Adrenal gland (tissue), 12 donors: Measurements from ENCODE around the gene CD34. TPM values are rescaled to one million over a fixed set of nuclear protein-coding genes. Genes with fewer than 3 reads are reported as not detected.

Experiments
- DNase-seq, 7 donors: peaks; one replicate each; pipeline ENCODE4 v3.0.0-alpha.2; 2019 to 2020
- H3K27ac ChIP-seq, 5 donors: fragments of 200-600 bp; sonication (generic) in 4 of 5; 1 replicate in 3 of 5; 2 replicates in 2 of 5; pipeline versions ENCODE4 v1.5.1 to v1.8.0; 2016 to 2020; ENCODE audit warnings: mild to moderate bottlenecking in 1 of 5
- H3K27me3 ChIP-seq: fragments of 200-600 bp; 2 replicates; pipeline ENCODE4 v1.8.0; 2021
- H3K36me3 ChIP-seq, 2 donors: fragments of 200-600 bp; replicated peaks in 1 of 2; 1 replicate in 1 of 2; 2 replicates in 1 of 2; pipeline versions ENCODE4 v1.5.1 to v1.8.0; 2018 to 2022
- H3K4me1 ChIP-seq, 2 donors: fragments of 200-600 bp; replicated peaks in 1 of 2; 1 replicate in 1 of 2; 2 replicates in 1 of 2; pipeline versions ENCODE4 v1.5.1 to v1.8.0; 2018 to 2021
- H3K4me3 ChIP-seq, 4 donors: fragments of 200-600 bp; sonication (generic) in 3 of 4; one replicate each; pipeline ENCODE4 v1.5.1; 2016 to 2018
- H3K9me3 ChIP-seq, 3 donors: fragments of 200-600 bp; sonication (generic) in 1 of 3; replicated peaks in 1 of 3; 1 replicate in 2 of 3; 2 replicates in 1 of 3; pipeline versions ENCODE4 v1.5.1 to v1.8.0; 2016 to 2021
- CTCF ChIP-seq, 6 experiments: fragments of 450-650 bp in 4 of 6; fragments of 200-600 bp in 2 of 6; sonication (generic) in 1 of 6; IDR thresholded peaks; 1 replicate in 5 of 6; 2 replicates in 1 of 6; pipeline versions ENCODE4 v1.5.1 to v1.8.0; 2016 to 2021; ENCODE audit warnings: antibody characterized with exemption in 6 of 6, mild to moderate bottlenecking in 2 of 6, moderate library complexity in 1 of 6
- POLR2A ChIP-seq, 2 donors: fragments of 450-650 bp; IDR thresholded peaks; one replicate each; pipeline ENCODE4 v1.6.1; 2017; ENCODE audit warnings: antibody characterized with exemption in 2 of 2, mild to moderate bottlenecking in 2 of 2, moderate library complexity in 1 of 2
- whole genome bisulfite sequencing, 4 donors: extraction: QIAGEN DNeasy Blood & Tissue Kit in 2 of 4; methylation state at CpG; one replicate each; pipeline versions ENCODE4 v1.1.5 to v1.1.7; 2013 to 2017; 5-methylcytosine and 5-hydroxymethylcytosine counted together
- intact Hi-C, 2 donors: fragments of 100-400 bp; cut with DNase I; formaldehyde crosslinking; loops; one replicate each; pipeline versions ENCODE4 v1.14.1 to v1.15.0; 2022 to 2023
- polyA plus RNA-seq, 3 donors: library from polyadenylated mRNA; stranded (reverse); fragments of 200-250 nt in 2 of 3; fragments of 350-450 nt in 1 of 3; fragmentation: Illumina TruSeq in 1 of 3; extraction: RNeasy Lipid Tissue Mini Kit (QIAGEN cat#74804) in 1 of 3; gene quantifications; one replicate each; pipeline ENCODE4 v1.2.3, GENCODE V29; 2013 to 2014
- total RNA-seq, 9 donors: library from RNA; depleted of rRNA in 4 of 9; stranded (reverse); fragments of >200 nt in 4 of 9; fragments of 120-200 nt in 1 of 9; fragmentation: NEBNext Ultra II Directional in 1 of 9; extraction: Animal tissue kit (Norgen Biotek cat#: 25700) in 1 of 9; gene quantifications; one replicate each; pipeline versions ENCODE4 v1.1.0 to v1.2.4, GENCODE V29; 2013 to 2023
- donor health status: healthy with polysubstance abuse.
- donor health status: Bipolar disorder and iron deficiency.
- donor health status: DM: yes; HTN: yes; CAD: no.
- donor health status: DM: no; HTN: no; CAD: no.
- donor health status: DM: no; HTN: no; CAD: no.
- donor health status: DM: yes; HTN: yes; CAD: no.

The CD34 gene
- total and polyA plus RNA-seq, 12 donors = 9.0 to 48.6 (median 28.1) TPM

- 93 to 96% (median 94%) methylated on average over 2 of the region's 2 CpGs for WGBS, 4 donors
- TF ChIP-seq CTCF (IDR thresholded peaks at IDR 0.05) (no peak), POLR2A (IDR thresholded peaks at IDR 0.05) (no peak)
- no peaks in the 10 kb centered on the region for H3K27me3 ChIP-seq
- DNase-seq = no peak
- intact Hi-C loops = no loop called here
- no peaks in the 10 kb centered on the region for H3K36me3 ChIP-seq
- H3K9me3 ChIP-seq = no peaks in the 10 kb centered on the region
- H3K27ac ChIP-seq = peak overlapping the region in 2 of 5 donors; percentile 42 to 68
- H3K4me3 ChIP-seq = no peak overlapping the region
- H3K4me1 ChIP-seq = peaks cover 27 to 43% of the 10 kb centered on the region in 2 donors
Measured at GRCh38 chr1:207872621-207873020, 38.3 kb downstream of the CD34 start.

- H3K4me1 ChIP-seq = peaks cover 41 to 58% of the 10 kb centered on the region in 2 donors
- H3K27ac ChIP-seq = peak overlapping the region in 1 of 5 donors; percentile 97
- no peak overlapping the region for H3K4me3 ChIP-seq
- TF ChIP-seq CTCF (IDR thresholded peaks at IDR 0.05) (no peak), POLR2A (IDR thresholded peaks at IDR 0.05) (no peak)
- no peaks in the 10 kb centered on the region for H3K27me3 ChIP-seq
- WGBS, 4 donors = 83 to 88% (median 86%) methylated on average over 6 of the region's 6 CpGs
- peak in 1 of 7 donors; percentile 50 for DNase-seq
- H3K9me3 ChIP-seq = no peaks in the 10 kb centered on the region
- no peaks in the 10 kb centered on the region for H3K36me3 ChIP-seq
- intact Hi-C loops = no loop called here
Measured at GRCh38 chr1:207871117-207871649, 39.7 kb downstream of the CD34 start.

GRCh38 chr1:207870306-207871031, 40.5 kb downstream of the CD34 start:
- intact Hi-C loops = no loop called here
- H3K4me1 ChIP-seq = peaks cover 43 to 57% of the 10 kb centered on the region in 2 donors
- WGBS, 4 donors = 80 to 87% (median 82%) methylated on average over 4 of the region's 4 CpGs

More at GRCh38 chr1:207870306-207871031, 40.5 kb downstream of the CD34 start:
- H3K27ac ChIP-seq = peak overlapping the region in 2 of 5 donors; percentile 26 to 97
- H3K27me3 ChIP-seq = no peaks in the 10 kb centered on the region
- no peaks in the 10 kb centered on the region for H3K9me3 ChIP-seq
- DNase-seq = peak in 1 of 7 donors; percentile 54
- no peak overlapping the region for H3K4me3 ChIP-seq
- no peaks in the 10 kb centered on the region for H3K36me3 ChIP-seq
- no peak for TF ChIP-seq CTCF (IDR thresholded peaks at IDR 0.05)
- TF ChIP-seq POLR2A (IDR thresholded peaks at IDR 0.05) = no peak
